Activated naive CD4-positive, alpha-beta T cell treated with anti-CD3 and anti-CD28 coated beads, Interleukin-2, amount 50 U/mL, for 16 hours (primary cell): ENCODE results near the gene PIKFYVE.
A peak's percentile ranks its signal among the peaks of the same experiment; 100 is the strongest.
"Not testable (repeated sequence)": the region's sequence is repeated elsewhere in the genome, so short reads cannot be mapped to it uniquely, and the experiment has no call there.

Experiments
- DNase-seq: peaks from one replicate; pipeline ENCODE4 v3.0.0-alpha.2; 2020

The PIKFYVE gene

GRCh38 chr2:208265801-208266552 is at the start of gene PIKFYVE:
PIKFYVE (plus strand) TSS chr2:208266255; CDS start chr2:208271520, 5,265 bp downstream.
- peak; percentile 85 for DNase-seq

GRCh38 chr2:208221873-208222272 is 44.2 kb upstream of the PIKFYVE start:
- not testable (repeated sequence) for DNase-seq

- no peak for DNase-seq
Observed at GRCh38 chr2:208222351-208222750, 43.7 kb upstream of the PIKFYVE start.

- no peak for DNase-seq
Observed at GRCh38 chr2:208224802-208225201, 41.3 kb upstream of the PIKFYVE start.

GRCh38 chr2:208227581-208228232 is 38.3 kb upstream of the PIKFYVE start:
- DNase-seq: no peak

- DNase-seq: no peak
Observed at GRCh38 chr2:208228476-208228875, 37.6 kb upstream of the PIKFYVE start.

- DNase-seq: no peak
Observed at GRCh38 chr2:208234786-208235185, 31.3 kb upstream of the PIKFYVE start.

- no peak for DNase-seq
Observed at GRCh38 chr2:208235860-208236259, 30.2 kb upstream of the PIKFYVE start.

- no peak for DNase-seq
Observed at GRCh38 chr2:208239770-208240493, 26.1 kb upstream of the PIKFYVE start.

GRCh38 chr2:208240619-208241209 is 25.3 kb upstream of the PIKFYVE start:
- DNase-seq: no peak

- no peak for DNase-seq
Observed at GRCh38 chr2:208244422-208244821, 21.6 kb upstream of the PIKFYVE start.

- no peak for DNase-seq
Observed at GRCh38 chr2:208245746-208246145, 20.3 kb upstream of the PIKFYVE start.

GRCh38 chr2:208248601-208249000 is 17.5 kb upstream of the PIKFYVE start:
- DNase-seq: no peak

GRCh38 chr2:208249296-208249695 is 16.8 kb upstream of the PIKFYVE start:
- DNase-seq: no peak

GRCh38 chr2:208250388-208250787 is 15.7 kb upstream of the PIKFYVE start:
- no peak for DNase-seq

- no peak for DNase-seq
Observed at GRCh38 chr2:208251098-208251497, 15.0 kb upstream of the PIKFYVE start.

- DNase-seq: no peak
Observed at GRCh38 chr2:208252716-208253492, 13.2 kb upstream of the PIKFYVE start.

GRCh38 chr2:208253600-208254117 is 12.4 kb upstream of the PIKFYVE start:
- DNase-seq: no peak

GRCh38 chr2:208254118-208254870 is 11.8 kb upstream of the PIKFYVE start:
- peak; percentile 81 for DNase-seq

GRCh38 chr2:208254871-208255556 is 11.0 kb upstream of the PIKFYVE start, which contains the start of gene IDH1:
IDH1 (minus strand) TSS chr2:208255071; CDS start chr2:208251551, 3,520 bp downstream.
- DNase-seq: peak; percentile 95
